Osteoblast (primary cell): ENCODE results near the gene MED16. TPM values are rescaled to one million over a fixed set of nuclear protein-coding genes. Genes with fewer than 3 reads are reported as not detected.

Experiments
- DNase-seq: peaks from one replicate; pipeline ENCODE4 v3.0.0; 2011; ENCODE audit warnings: low spot score, mixed read lengths; ENCODE audit not compliant: insufficient read length; ENCODE audit errors: missing footprints
- H2AFZ ChIP-seq: 2 replicates; pipeline ENCODE4 v1.6.0; 2011; ENCODE audit warnings: mild to moderate bottlenecking, low read length
- H3K27ac ChIP-seq: 2 replicates; pipeline ENCODE4 v1.5.1; 2011; ENCODE audit warnings: mild to moderate bottlenecking, low read depth, low read length, moderate library complexity
- H3K27me3 ChIP-seq: 2 replicates; pipeline ENCODE4 v1.6.0; 2012; ENCODE audit warnings: mild to moderate bottlenecking, control low read depth, inconsistent platforms, low read length, moderate library complexity; ENCODE audit not compliant: insufficient read depth
- H3K36me3 ChIP-seq: 2 replicates; pipeline ENCODE4 v1.5.1; 2011; ENCODE audit warnings: mild to moderate bottlenecking, low read length, control low read depth, moderate library complexity; ENCODE audit not compliant: insufficient read depth
- H3K4me1 ChIP-seq: 2 replicates; pipeline ENCODE4 v1.5.1; 2011; ENCODE audit warnings: mild to moderate bottlenecking, low read length, control low read depth, moderate library complexity; ENCODE audit not compliant: insufficient read depth
- H3K4me2 ChIP-seq: 2 replicates; pipeline ENCODE4 v1.6.0; 2011; ENCODE audit warnings: mild to moderate bottlenecking, low read length; ENCODE audit not compliant: insufficient read depth
- H3K4me3 ChIP-seq: fragments of 200-600 bp; sonication (generic); 3 replicates; pipeline ENCODE4 v1.5.1; 2012; ENCODE audit warnings: mild to moderate bottlenecking, low read length, inconsistent platforms; ENCODE audit not compliant: insufficient read depth
- H3K79me2 ChIP-seq: 2 replicates; pipeline ENCODE4 v1.6.0; 2012; ENCODE audit warnings: mild to moderate bottlenecking, low read length, control low read depth, inconsistent platforms; ENCODE audit not compliant: insufficient read depth
- H3K9me3 ChIP-seq: 2 replicates; pipeline ENCODE4 v1.5.1; 2011; ENCODE audit warnings: low read depth, low read length, control low read depth
- H4K20me1 ChIP-seq: 2 replicates; pipeline ENCODE4 v1.6.0; 2012; ENCODE audit warnings: mild to moderate bottlenecking, low read length, control low read depth; ENCODE audit not compliant: insufficient read depth
- CTCF ChIP-seq: IDR thresholded peaks from 2 replicates; pipeline ENCODE4 v1.5.1; 2011; ENCODE audit warnings: mild to moderate bottlenecking, low read depth, low read length, moderate library complexity; ENCODE audit errors: extremely low read depth
- total RNA-seq: library from RNA; depleted of rRNA; stranded (reverse); fragments of >200 nt; gene quantifications from 2 replicates; pipeline ENCODE4 v1.2.3, GENCODE V29; 2012

MED16 gene
- total RNA-seq, 1 donor, result 20.6 TPM

GRCh38 chr19:873084-873483 is 19.9 kb downstream of the MED16 start:
- Histone ChIP-seq H4K20me1 (peaks cover 11% of the 10 kb centered on the region), H3K9me3 (no peaks in the 10 kb centered on the region), H3K4me3 (no peak overlapping the region), H3K4me1 (peaks cover 16% of the 10 kb centered on the region), H3K27ac (no peak overlapping the region), H3K79me2 (no peaks in the 10 kb centered on the region), H3K36me3 (peaks cover 14% of the 10 kb centered on the region), H2AFZ (no peak overlapping the region), H3K4me2 (no peak overlapping the region), H3K27me3 (no peaks in the 10 kb centered on the region)
- no peak for DNase-seq
- TF ChIP-seq CTCF, result no peak

- no peak for TF ChIP-seq CTCF
- Histone ChIP-seq H4K20me1 (peaks cover 11% of the 10 kb centered on the region), H3K79me2 (no peaks in the 10 kb centered on the region), H2AFZ (no peak overlapping the region), H3K4me3 (no peak overlapping the region), H3K36me3 (peaks cover 21% of the 10 kb centered on the region), H3K9me3 (no peaks in the 10 kb centered on the region), H3K27me3 (no peaks in the 10 kb centered on the region), H3K4me1 (peaks cover 16% of the 10 kb centered on the region), H3K27ac (no peak overlapping the region), H3K4me2 (no peak overlapping the region)
- DNase-seq, result peak; percentile 97
Observed at GRCh38 chr19:872266-872951, 20.6 kb downstream of the MED16 start.

- H3K36me3 ChIP-seq, result peaks cover 24% of the 10 kb centered on the region
- no peak overlapping the region for H3K27ac ChIP-seq
- peaks cover 16% of the 10 kb centered on the region for H3K4me1 ChIP-seq
- H3K4me3 ChIP-seq, result no peak overlapping the region
- H2AFZ ChIP-seq, result no peak overlapping the region
- no peak overlapping the region for H3K4me2 ChIP-seq
- H3K27me3 ChIP-seq, result no peaks in the 10 kb centered on the region
- H3K79me2 ChIP-seq, result no peaks in the 10 kb centered on the region
- no peaks in the 10 kb centered on the region for H3K9me3 ChIP-seq
- peak; percentile 92 for DNase-seq
- peaks cover 11% of the 10 kb centered on the region for H4K20me1 ChIP-seq
- no peak for TF ChIP-seq CTCF
Observed at GRCh38 chr19:871446-872265, 21.3 kb downstream of the MED16 start.

- Histone ChIP-seq H3K9me3 (no peaks in the 10 kb centered on the region), H3K36me3 (peaks cover 18% of the 10 kb centered on the region), H3K4me1 (peaks cover 16% of the 10 kb centered on the region), H3K27me3 (no peaks in the 10 kb centered on the region), H3K4me3 (no peak overlapping the region), H4K20me1 (peaks cover 11% of the 10 kb centered on the region), H3K27ac (no peak overlapping the region), H3K4me2 (no peak overlapping the region), H3K79me2 (no peaks in the 10 kb centered on the region), H2AFZ (no peak overlapping the region)
- TF ChIP-seq CTCF, result no peak
- peak; percentile 90 for DNase-seq
Observed at GRCh38 chr19:870963-871401, 22.0 kb downstream of the MED16 start.
